NOMO-1 treated with DMSO at 0.1 percent for 48 hours (cell line): ENCODE results near the gene ARFGAP2.

Experiments used
- DNase-seq: peaks from one replicate; lab custom pipeline; 2025; ENCODE audit not compliant: unreplicated experiment; lab: John Stamatoyannopoulos, UW

The ARFGAP2 gene

DNA sequence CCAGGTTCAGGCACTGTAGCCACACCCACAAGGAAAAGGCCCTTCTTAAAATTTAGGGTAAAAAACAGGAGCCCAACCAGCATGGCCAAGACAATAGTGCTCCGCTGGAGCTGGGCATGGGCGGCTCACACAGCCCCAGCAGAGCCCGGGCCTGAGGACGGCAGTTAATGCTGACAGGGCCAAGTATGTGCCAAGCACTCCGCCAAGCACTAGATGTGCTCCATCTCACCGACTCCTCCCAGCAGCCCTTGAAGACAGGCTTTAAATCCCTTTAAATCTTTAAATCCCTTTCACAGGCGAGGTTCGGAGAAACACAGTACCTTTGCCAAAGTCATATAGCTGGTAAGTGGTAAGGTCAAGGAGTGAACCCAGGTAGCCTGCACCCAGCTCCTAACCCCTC, 4.8 kb downstream of the ARFGAP2 start:
- DNase-seq, result no peak

- DNase-seq, result no peak
Measured at GRCh38 chr11:47171061-47171838, 5.4 kb downstream of the ARFGAP2 start.

DNA sequence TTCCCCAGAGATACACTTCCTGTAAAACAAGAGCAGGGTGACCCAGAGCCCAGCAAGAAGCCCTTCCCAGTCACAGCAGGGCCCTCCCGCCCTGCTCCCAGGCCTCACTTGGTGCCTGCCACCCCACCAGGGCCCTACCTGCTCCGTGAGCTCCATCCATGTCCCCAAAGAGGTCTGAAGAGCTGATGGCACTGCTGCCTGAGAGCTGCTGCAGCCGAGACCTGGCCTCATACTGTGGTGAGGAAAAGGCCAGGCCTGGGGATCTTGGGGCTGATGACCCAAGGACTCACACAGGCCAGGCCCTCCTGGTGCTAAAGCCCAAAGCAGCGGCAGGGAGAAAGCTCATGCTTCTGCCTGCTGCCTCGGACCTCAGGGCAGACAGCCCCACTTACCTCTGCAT, 10.3 kb downstream of the ARFGAP2 start:
- no peak for DNase-seq

DNA sequence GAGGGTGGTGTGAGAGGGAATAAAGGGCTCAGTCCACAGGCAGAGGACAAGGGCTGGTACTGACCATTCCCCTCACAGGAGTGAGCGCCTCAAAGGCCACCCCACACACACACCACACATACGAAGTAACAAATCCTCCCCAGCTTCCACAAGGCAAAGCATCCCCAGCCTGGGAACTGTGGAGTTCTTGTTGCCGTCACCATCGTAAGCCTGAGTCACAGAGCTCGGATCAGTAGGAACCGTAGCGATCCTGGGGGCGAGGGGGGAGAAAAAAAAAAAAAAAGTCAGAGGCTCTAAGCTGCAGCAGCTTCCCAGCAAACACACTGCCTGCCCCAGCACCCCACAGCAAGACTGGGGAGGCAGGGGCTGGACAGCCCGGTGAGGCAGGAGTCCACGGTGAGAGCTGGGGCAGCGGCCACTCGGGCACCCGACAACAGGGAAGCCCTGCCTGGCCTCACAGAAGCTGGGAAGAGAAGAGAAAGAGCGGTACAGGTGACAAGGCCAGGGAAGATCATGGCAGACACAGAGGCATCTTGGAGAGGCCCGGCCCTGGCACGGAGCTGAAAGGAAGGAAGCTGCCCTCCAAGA, 11.3 kb downstream of the ARFGAP2 start:
- DNase-seq, result no peak

DNA sequence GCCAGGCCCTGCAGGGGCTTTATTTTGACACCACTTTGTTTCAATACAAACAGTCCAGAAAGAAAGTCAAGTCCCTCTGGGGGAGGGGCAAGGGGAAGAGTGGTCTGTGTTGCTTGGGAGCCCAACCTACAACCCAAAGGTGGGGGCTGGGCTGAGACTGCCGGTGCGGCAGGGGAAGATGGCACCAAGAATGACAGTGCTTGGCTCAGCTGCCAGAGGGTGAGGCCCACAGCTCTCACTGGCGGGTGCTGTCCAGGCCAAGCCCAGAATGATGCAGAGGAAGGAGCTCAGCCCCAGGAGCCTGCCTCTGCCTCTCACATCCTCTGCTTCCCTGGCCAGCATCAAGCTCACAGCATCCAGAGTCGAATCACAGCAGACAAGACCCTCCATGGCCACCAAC, 12.4 kb downstream of the ARFGAP2 start:
- no peak for DNase-seq

DNA sequence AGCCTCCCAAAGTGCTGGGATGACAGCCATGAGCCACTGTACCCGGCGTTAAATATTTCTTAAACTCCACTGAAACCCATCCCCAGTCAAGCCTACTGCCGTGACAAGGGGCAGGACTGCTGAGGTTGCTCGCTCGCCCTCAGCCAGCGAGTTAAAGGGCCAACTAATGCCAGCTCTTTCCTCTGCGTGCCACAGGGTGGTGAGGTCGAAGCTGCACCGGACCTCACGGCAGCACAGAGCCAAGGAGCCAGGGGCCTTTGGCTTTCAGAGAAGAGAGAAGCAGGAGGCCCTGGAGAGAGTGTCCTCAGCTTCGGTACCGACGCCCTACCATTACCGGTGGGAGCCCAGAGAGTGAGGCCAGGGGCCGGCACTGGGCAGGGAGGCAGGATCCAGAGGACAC, 12.8 kb downstream of the ARFGAP2 start:
- no peak for DNase-seq

GRCh38 chr11:47163193-47163592, 13.5 kb downstream of the ARFGAP2 start:
- DNase-seq, result no peak

DNA sequence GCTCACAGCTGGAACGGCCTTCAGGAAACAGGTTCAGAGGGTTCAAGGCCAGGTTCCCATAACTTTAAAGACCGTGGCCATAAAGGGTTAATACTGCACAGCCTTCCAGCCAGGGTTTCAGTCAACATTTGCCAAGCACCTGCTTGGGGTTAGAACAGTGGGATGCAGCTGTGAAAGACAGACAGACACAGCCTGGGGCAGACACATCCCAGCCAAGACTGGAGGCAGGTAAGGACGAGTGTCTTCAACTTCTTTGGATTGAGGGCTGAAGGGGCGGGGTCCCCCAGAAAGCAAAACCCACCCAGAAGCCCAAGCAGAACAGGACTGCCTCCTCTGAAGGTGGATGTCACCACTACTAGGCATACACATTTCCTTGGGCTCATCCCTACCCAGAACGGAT, 14.3 kb downstream of the ARFGAP2 start:
- no peak for DNase-seq

- no peak for DNase-seq
Measured at GRCh38 chr11:47161890-47162289, 14.8 kb downstream of the ARFGAP2 start.

- DNase-seq, result peak; percentile 37
Measured at GRCh38 chr11:47161134-47161854, 15.4 kb downstream of the ARFGAP2 start.

GRCh38 chr11:47160753-47161133, 15.9 kb downstream of the ARFGAP2 start:
- DNase-seq, result no peak

- DNase-seq, result no peak
Measured at GRCh38 chr11:47158242-47158641, 18.4 kb downstream of the ARFGAP2 start.

GRCh38 chr11:47157805-47158204, 18.9 kb downstream of the ARFGAP2 start:
- DNase-seq, result no peak

DNA sequence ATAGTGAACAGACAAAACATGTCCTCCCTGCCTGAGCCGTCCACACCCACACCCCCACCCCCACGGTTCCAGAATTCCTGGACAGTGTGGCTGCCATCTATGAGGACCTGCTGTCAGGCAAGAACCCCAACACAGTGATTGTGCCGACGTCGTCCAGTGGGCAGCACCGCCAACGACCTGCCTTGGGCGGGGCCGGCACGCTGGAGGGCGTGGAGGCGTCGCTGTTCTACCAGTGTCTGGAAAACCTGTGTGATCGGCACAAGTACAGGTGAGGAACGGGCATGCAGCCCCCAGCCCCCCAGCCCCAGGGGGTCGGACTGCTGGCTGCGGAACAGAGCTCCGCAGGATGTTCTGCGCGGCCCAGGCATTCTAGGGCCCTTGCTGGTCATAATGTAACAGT, 19.7 kb downstream of the ARFGAP2 start:
- DNase-seq, result no peak

DNA sequence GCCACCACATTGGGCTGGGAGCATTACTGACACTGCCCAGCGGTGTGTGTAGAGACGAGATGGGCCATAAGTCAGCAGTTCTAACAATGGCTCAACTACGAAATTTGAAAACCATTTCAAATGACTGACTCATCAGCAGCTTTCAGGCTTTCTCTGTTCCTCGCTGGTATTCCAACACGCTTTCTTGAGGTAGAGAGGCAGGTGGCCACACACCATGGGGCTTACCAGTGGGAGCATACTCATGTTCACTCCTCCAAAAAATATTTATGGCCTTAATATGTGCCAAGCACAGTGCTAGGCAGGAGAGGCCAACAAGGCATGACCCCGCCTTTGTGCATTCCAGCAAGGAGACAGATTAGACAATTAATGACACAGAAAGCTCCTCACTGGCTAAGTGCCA, 20.3 kb downstream of the ARFGAP2 start:
- no peak for DNase-seq

GRCh38 chr11:47155879-47156278, 20.8 kb downstream of the ARFGAP2 start:
- DNase-seq, result no peak

DNA sequence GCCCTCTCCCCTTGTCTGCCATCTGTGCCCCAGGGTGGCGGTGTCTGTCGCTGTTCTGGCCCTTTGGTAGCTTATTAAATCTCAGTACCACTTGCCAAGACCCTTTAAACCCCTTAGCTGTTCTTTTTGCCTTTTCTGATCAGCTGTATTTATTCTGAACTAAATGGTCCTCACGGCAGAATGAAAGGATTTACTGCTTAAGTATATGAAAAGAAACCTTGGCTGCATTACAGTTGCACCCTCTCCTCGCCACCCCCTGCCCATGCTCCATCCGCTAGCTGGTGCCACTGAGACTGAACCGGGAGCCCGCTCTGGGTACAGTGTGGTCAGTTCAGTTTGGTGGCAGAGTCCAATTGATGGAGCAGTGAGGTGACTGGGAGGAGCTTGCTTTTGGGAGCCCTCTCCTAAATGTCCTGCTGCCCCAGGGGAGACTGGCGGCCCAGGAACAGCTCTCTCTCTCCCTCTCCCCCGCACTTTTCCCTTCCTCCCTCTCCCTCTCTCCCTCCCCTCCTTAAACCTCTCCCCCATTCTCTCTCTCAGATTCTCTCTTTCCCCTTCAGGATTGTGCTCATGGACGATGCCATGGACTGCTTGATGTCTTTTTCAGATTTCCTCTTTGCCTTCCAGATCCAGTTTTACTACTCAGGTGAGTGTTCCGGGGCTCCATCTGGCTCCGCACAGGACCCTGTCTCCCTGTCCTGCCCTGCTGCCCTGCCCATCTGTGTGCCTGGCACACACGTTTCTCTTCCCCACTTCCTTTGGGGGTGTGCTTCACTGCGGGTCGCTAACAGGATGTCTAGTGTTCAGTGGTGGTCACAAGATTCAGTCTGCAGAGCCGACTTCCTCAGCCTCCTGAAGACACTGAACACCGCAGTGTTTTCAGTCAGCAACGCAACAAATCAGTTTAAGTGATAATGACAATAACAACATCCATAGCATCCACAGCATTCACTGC, 21.8 kb downstream of the ARFGAP2 start:
- no peak for DNase-seq

DNA sequence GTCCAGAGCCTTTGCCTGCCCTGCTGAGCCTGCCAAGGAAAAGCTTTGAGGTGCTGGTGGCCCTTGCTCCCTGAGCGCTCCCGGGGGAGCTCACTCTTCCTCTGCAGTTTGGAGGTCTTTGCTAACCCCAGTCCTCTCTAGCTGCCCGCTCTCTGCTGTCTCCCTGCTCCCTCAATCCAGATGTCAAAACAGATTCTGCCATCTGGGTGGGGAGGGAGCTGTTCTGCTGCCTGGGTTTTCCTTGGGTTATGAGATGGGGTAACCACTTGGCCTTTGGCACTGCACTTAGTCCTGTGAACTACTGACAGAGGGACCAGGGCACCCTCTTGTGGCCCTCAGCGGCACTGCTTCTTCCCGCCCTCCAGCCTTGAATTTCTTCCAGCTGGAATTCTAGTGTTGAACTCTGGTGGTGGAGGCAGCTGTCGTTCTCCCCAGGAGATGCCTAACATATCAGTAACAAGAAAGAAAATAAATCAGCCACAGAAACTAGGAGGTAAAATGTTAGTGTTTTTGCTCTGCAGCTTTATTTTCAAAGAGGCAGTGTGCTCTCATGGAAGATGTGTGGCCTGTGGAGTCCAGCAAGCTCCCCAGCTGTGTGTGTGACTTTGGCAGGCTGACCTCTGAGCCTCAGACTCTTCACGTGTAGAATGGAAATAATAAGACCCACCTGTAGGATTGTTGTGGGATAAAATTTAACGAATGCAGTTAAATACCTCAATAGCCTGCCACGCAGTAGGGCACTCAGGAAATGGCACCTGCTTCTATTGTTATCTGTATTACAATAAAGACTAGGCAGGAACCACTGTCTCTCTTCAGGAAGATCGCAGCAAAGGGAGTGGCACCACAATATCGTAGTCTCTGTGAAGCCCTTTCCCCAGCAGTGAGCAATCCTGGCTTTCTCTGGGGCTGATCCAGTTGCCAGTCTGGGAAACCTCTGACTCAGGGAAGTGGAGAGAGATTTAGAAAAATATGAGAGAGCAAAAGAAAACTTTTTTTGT, 23.4 kb downstream of the ARFGAP2 start:
- peak; percentile 38 for DNase-seq

GRCh38 chr11:47152126-47152952, 24.3 kb downstream of the ARFGAP2 start:
- DNase-seq, result peak; percentile 5
